Measurements from ENCODE around the gene TRPV3.
"Not testable (repeated sequence)": the region's sequence is repeated elsewhere in the genome, so short reads cannot be mapped to it uniquely, and the experiment has no call there.

Gene TRPV3
- total RNA-seq = 0.87 to 3.1 reads per million in 2 donors

DNA sequence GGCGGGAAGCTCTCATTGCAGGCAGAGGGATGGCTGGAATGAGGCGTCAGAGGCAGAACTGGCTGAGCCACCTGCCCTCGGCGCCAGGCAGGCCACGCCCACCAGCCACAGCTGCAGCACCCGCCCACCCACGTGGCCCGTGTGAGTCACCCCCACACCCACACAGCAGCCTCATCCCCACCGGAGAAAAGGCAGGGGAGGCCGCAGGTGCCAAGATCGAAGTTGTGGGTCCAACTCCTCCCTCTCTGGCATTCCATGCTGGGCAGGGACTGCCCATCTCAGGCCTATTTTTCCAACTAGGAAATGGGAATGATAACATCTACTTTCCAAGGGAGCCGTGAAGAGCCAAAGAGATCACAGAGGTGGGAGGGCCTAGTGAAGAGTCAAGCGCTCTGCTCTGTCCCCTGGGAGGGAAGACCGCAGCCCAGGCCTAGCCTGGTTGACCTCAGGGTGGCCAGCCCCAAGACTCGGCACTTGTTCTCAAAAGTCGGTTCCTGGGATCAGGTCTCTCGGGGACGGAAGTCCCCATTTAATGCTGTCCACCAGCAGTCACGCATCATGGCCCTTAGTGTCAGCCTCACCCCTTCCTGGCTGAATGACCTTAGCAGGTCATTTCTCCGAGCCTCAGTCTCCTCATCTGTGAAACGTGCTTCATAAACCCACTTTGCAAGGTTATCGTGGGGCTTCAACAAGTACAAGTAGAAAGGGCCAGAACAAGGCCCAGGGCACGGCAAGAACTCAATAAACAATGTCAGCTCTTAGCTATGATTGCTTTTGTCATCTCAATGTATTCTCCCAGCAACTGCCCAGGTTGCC is at the start of gene TRPV3:
TRPV3 (minus strand) TSS at position 45 of the 816 bp plus-strand sequence. CDS start 2,962 bp downstream, outside the sequence.
- DNase-seq = no peak

DNA sequence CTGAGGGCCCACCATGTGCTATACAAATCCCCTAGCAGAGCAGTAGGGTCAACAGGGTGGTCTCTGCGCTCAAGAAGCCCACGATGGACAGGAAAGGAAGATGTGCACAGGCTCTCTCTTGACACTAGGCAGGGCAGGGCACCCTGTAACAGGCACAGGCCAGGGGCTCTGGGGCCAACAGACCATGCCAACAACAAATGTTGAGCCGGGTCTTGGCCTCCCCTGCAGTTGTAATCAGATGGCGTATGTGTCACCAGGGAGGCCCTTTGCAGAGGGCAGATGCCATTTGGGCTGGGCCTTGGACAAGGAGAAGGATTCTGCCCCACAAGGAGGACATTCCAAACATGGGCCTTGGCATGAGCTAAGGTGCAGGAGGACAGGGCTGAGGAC is 46.3 kb upstream of the TRPV3 start:
- DNase-seq = no peak

DNA sequence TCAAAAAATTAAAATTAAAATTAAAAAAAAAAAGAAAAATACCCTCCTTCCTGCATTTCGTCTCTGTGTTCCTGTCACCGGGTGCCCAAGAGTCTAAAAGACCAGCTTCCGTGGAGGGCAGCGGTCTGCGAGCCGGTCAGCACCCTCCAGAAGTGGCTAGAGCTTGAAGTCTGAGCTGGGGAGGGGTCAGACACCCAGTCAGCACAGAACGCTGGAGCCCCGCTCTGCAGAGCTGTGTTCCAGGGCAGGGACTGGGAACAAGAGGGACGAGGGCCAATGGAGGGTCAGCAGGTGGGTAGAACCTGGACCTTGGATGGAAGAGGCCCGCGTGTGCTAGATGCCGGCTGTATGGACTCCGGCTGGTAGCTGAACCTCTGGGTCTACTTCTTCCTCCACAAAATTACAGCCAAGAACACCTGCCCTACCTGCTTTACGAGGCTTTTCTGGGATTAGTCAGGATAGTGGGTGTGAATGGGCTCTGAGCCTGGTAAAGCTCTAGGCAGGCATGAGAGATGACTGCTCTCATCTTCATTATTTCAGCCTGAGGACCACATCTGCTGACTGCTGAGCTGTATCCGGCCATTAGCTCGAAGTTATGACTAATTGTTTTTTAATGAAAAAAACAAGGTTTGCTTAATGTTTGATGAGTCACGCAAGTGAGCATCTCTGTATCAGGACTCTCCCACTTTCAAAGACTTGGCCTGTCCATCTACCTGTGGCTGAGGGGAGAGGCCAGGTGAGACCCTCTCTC is 45.7 kb upstream of the TRPV3 start:
- DNase-seq = no peak

DNA sequence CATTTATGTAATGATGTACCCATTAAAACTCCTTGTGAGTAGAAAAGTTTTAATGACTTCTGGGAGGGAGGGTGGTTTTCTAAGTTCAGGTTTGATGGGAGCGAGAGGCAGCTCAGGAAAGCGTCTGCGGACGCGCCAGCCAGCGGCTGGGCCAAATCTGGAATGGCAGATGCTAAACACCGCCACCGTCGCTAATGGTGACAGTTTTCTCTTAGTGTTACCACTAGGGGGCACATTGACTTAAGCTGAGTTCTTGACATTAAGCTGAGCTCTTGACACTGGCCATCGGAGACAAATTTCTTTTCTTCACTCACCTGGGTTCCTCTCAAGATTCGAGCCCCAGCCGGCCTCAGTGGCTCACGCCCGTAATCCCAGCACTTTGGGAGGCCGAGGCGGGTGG is 44.9 kb upstream of the TRPV3 start:
- no peak for DNase-seq

DNA sequence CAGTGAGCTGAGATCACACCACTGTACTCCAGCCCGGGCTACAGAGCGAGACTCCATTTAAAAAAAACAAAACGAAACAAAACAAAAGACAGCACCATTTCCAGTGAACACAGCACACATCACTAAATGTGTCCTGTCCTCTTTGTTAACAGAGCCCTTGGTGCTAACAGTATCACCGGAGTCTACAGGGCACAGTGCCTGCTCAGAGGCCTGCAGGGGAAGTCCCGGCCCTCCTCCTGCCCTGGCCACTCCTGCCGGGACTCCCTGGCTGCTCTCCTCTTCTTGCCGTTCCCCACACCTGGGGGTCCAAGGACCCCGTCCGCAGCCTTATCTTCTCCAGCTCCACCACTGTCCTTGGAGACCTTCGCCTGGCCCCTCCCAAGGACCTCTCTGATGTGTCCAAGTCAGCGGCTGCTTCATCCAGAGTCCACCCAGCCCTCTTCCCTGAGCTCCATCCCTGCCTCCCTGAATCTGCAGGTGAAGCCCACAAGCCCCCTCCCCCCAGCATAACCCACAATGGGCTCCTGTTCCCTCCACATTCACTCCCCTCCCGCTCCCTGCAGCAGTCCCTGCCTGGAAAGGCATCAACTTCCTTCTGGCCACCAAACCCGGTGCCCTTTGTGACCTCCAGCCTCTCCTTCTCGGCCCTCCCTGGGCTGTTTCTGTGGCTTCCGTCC is 43.1 kb upstream of the TRPV3 start:
- DNase-seq = no peak

DNA sequence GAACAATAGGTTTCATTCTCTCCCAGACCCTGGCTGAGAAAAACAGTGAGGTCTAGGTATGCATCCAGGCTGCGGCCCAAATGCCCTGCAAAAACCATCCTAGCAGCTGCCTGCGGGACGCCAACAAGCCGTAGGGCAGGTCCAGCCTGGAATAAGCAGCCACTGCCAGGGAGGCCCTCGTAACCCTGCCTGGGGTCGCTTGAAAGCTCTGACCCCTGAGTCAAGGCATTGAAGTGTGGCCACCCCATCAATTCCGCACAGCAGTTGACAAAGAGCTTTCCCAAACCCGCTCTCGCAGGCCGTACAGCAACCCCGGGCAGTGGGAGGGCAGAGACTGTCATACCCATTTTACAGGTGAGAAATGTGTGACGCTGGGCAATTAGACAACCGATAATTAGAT is 40.5 kb upstream of the TRPV3 start:
- no peak for DNase-seq

DNA sequence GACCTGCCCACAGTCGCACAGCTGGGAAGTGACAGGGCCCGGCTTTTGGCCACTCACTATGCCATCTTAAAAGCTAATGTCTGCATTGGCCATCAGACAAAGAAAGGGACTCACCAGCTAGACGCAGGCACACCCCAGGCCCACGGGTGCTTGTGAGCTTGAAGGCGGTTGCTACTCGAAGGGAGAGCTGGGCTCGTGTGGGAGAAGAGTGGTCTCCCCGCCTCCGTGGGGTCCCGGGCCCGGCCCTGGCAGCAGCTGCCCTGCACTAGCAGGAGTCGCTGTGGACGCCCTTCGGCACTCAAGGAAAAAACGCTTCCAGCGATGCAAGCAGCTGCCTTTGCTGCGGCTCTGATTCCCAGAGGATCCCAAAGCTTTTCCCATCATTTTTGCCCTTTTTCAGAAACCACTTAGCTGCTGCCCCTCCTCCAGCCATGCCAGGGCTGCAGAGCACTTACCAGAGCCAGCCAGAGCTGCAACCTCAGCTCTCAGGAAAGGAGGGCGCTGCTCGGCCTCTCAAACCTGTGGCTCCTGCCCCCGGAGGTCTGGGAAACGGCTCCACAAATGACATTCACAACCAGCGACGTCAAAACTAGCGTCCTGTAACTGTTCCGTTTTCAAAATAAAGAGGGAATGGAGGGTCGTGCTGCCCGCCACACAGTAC is 39.3 kb upstream of the TRPV3 start:
- DNase-seq = no peak

DNA sequence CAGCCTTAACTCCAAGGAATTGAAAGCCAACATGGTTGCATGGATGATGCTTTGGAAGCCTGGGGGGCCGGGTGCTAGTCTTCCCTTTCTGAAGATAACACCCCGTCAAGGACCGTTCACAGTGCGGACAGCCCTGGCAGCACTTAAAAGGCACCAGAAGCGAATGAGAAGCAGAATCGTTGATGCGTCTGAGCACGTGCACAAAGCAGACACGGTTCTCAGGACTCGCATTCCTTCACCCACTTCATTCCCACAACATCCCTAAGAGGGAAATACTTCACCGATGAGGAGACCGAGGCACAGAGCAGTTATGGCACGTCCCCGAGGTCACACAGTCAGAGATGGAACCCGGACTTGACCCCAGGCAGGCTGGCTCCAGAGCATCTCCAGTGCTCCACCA is 37.4 kb upstream of the TRPV3 start:
- no peak for DNase-seq

DNA sequence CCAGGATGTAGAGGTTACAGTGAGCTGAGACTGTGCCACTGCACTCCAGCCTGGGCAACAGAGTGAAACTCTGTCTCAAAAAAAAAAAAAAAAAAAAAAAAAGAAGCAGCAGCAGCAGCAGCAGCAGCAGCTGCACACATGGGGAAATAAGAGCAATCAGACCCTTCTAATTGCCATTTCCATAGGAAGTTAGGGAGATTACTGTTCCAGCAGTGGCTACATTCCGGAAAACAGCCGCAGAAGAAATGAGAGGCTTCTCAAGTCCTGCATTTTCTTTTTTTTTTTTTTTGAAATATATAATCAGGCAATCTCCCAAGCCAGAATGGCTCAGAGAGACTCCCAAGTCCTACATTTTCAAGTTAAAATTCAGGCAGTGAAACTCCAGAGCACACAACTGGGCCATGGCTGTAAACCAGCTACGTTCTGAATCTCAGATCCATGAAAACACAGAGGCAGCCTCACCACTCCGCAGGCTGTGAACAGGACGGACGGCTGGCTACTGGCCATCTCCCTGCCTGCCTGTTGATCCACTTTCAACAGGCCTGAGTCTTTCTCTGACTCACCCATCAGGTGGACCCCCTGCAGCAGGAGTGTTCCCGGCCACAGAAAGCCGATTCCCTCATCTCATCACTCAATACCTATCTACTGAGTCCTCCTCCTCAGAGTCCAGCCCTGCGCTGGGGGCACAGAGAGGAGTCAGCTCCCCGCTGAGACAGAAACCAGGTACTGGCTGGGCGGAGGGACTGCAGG is 36.6 kb upstream of the TRPV3 start:
- DNase-seq = no peak

DNA sequence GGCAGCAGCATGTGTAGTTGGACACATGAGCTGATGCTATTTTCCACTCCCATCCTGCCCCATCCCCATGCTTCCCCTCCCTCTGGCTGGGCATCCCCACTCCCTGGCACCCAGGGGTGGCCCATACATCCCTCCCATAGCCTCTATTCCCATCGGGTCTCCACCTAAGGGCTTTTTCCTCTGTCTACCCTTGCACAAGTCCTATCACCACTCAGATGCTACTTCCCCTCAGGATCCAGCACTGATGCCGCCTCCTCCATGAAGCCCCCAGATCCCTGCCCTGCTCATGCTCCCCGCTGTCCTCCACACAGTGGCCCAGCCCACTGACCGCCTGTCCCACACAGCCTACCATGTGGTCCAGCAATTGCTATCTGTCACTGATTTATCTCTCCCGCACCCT is 35.8 kb upstream of the TRPV3 start:
- DNase-seq = no peak

DNA sequence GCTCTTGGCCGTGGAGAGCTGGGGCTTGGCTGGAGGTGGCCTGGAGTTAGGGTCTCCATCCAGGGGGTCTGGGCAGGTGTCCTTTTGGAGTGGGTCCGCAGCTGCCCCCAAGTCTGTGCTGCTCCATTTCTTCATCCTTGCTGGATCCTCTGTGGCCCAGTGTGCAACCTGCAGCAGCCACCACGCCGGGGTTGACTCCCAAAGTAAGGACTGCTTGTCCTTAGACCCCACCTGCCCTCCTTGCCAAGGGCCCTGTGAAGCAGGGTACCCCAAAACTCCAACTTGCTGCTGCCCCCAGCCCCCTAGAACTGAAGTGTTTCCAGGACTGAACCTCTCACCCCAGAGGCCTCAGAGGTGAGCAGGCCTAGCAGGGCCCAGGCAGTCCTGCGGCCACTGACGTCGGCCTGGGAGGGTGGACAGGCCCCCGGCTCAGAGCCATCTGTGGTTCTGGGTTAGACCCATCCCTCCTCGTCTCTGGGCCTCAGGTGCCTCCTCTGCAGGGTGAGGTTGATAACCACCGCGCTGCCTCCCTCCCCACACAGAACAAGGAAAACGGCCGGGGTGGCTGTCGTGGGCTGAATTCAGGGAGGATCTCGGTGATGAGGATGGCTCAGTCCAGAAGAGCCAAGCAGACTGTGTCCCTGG is 34.7 kb upstream of the TRPV3 start:
- DNase-seq = no peak

DNA sequence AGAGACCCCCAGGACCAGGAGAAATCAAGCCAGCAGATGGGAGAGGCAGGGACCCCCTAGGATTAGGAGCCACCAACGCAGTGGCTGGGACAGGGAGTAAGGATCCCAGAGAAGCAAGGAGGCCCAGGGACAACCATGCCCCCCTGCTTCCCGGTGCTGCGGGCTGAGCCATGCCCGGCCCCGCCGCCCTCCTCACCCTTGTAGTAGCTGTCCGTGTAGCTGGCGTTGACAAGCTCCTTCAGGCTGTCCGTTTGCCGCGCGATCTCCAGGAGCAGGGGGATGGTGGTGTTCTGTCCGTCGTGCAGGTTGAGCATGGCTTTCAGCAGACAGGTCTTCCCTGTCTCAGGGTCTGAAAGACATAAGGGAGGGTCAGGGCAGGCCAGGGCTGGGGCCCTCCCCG is 33.2 kb upstream of the TRPV3 start:
- no peak for DNase-seq

DNA sequence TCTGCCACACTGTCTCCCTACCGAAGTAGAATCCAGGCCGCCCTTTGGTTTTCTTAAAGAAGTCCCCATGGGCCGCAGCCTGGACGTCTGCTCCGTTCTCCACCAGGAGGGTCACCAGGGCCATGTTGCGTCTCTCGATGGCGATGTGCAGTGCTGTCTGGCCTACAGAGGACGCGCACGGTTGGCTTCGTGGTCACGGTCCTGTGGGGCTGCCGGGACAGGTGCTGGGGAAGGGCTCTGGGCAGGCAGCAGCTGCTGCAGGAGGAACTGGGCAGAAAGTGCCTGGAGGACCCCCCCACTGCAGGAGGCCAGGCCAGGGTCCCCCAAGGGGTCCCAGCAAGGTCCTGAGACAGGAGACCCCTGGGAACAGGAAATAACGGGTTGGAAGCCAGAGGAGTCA is 32.6 kb upstream of the TRPV3 start:
- DNase-seq = no peak

DNA sequence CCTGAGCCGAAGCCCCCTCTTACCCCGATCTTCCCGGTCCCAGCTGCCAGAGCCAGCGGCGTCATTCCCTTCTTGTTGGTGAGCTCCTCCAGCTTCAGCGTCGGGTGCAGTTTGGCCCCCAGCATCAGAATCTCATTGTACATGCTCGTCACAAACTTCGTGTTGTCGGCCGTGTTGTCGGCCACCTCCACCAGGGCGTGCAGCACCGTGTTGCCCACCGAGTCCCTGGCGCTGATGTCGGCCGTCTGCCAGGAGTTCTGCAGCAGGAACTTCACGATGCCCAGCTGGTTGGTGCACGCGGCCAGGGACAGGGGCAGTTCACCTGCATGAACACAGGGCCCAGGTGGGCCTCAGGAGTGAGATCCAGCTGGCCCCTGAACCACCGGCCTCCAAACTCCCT is 32.2 kb upstream of the TRPV3 start:
- DNase-seq = no peak

DNA sequence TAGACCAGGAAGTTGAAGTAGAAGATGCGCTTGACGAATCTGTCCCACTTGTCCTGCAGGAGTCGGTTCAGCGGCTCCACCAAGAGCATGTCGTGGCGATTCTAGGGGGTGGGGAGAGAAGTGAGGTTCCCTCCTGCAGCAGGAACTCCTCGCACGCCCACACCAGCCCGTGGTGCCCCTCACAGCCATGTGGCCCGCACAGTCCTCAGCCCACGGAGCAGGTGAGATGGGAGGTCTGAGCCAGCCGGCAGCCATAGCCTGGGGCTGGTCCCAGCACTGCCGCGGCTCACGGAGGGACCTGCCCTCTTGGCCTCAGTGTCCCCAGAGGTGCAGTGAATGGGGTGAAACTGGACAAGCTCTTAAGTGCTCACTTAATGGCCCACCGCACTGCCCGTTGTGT is 28.2 kb upstream of the TRPV3 start:
- DNase-seq = no peak

DNA sequence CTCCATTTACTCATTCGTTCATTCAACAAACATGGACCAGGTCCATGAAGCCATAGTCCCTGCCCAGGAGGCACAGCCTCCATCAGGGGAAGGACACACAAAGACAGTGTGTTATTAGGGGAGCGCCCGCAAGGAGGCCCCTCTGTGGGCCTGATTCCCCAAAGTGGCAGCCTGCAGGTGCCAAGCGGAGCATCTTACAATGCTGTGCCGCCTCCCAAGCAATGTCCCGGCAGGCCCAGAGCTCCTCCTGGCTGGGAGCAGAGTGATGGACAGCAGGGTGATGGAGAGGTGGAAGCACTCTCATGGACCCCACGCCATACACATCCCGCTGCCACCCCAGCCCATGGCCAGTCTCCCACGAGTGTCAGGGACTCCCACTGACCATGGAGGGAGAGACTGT is 25.8 kb upstream of the TRPV3 start:
- no peak for DNase-seq

DNA sequence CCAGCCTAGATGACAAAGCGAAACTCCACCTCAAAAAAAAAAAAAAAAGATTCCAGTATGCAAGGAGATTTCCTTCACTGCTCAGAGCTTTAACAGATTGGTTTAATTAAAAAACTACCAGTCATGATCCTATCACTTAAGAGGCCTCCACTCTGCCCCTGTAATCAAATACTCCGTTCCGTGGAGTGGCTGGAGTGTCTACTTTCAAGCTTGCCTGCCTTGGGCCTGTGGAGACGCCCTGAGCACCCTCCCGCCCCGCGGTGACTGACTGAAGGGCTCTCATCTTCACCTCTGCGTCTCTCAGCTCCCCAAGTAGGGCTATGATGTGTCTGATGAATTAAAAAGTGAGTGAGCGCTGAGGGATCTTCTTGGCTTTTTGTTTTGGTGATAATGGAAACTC is 25.3 kb upstream of the TRPV3 start:
- no peak for DNase-seq

DNA sequence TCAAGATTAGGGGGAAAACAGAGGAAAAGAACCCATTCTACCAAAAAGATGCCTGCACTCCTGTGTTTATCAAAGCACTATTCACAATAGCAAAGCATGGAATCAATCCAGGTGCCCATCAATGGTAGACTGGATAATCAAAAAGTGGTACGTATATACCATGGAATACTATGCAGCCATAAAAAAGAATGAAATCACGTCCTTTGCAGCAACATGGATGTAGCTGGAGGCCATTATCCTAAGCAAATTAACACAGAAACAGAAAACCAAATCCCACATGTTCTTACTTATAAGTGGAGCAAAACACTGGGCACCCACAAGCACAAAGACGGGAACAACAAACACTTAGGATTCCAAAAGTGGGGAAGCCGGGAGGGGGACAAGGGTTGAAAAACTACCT is 21.1 kb upstream of the TRPV3 start:
- not testable (repeated sequence) for DNase-seq

DNA sequence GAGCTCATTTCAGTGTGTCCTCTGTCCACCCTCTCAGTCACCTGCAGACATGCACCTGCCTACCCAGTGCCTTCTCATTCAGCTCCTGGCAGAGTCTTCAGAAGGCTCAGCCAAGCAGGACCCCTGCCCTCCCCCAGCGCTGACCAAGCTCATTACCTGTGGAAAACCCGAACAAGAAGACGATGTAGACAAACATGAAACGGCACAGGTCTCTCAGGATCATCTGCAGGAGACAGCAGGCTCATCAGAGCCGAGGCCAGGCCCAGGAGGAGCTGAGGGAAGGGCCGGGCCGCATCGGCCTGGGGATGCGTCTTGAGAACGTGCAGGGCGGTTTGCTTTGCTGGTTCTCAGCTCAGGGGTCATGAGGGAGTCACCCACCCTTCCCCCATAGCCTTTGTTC is 19.4 kb upstream of the TRPV3 start:
- DNase-seq = no peak

DNA sequence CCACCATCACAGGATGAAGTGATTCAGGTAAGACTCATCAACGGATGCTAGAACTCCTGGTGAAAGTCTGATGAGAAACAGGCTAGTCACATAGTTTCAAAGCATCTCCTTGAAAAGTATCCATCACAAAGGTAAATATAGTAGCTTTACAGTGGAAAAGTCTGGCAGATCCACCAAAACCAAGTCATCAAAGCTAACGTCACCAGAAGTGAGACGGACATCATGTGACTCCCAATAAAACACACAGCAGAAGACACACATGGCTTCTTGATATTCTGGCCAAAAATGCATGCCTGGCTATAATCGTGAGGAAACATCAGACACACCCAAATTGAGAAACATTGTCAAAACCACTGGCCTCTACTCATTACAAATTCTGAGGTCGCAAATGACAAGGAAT is 17.9 kb upstream of the TRPV3 start:
- no peak for DNase-seq

DNA sequence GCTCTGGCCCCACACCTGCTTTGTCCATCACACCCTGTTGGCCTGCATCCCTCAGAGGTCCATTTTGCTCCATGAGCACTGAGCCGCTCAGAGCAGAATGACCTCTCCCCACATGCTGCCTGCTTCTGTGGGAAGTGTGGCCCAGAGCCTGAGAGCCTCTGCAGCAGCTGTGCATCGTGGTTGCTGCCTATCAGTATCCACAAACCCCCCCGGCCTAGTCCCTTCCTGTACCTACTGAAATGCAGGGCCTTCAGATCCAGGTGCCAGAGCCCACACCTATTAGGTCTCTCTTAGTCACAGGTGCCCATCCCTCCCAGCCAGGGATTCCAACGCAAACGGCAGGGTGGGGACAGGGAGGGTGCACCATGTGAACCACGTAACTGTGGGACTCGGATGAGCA is 16.6 kb upstream of the TRPV3 start:
- DNase-seq = no peak
